NB4 (cell line): ENCODE measurements around the gene KLRC1.
"Not testable (repeated sequence)": the region's sequence is repeated elsewhere in the genome, so short reads cannot be mapped to it uniquely, and the experiment has no call there.

Source experiments
- CTCF ChIP-seq: IDR thresholded peaks from one replicate; pipeline ENCODE4 v1.5.1; 2012; ENCODE audit warnings: low read depth, low read length
- MAX ChIP-seq: IDR thresholded peaks from 2 replicates; pipeline ENCODE4 v1.6.1; 2011; ENCODE audit warnings: low read depth, low read length
- MYC ChIP-seq: IDR thresholded peaks from 2 replicates; pipeline ENCODE4 v1.6.1; 2011; ENCODE audit warnings: low read depth, low read length
- POLR2A ChIP-seq: IDR thresholded peaks from 2 replicates; pipeline ENCODE4 v1.6.1; 2011; ENCODE audit warnings: mild to moderate bottlenecking; ENCODE audit not compliant: insufficient read length; ENCODE audit errors: extremely low read depth

- not testable (repeated sequence) for TF ChIP-seq CTCF, POLR2A, MAX, MYC
Observed at GRCh38 chr12:10487328-10487727, 34.2 kb upstream of the KLRC1 start.
